Caki2 (cell line): ENCODE measurements around the gene TRRAP. TPM values are rescaled to one million over a fixed set of nuclear protein-coding genes. Genes with fewer than 3 reads are reported as not detected.

Source experiments
- DNase-seq: peaks from one replicate; pipeline ENCODE4 v3.0.0-alpha.2; 2015; ENCODE audit warnings: low read depth
- in situ Hi-C: cut with HindIII; loops from 2 replicates; pipeline ENCODE4 v1.10.0; 2016; ENCODE audit warnings: low sequenced_read_pairs, low pct_unique_long_range_greater_than_20kb, mixed read lengths
- total RNA-seq: library from RNA; depleted of rRNA; stranded (reverse); fragments of >200 nt; shearing (Covaris generic); gene quantifications from 2 replicates; pipeline ENCODE4 v1.2.3, GENCODE V29; 2014; ENCODE audit warnings: low replicate concordance

Gene TRRAP
- total RNA-seq, 1 experiment from 2014 or later = 6.5 TPM

- no peak for DNase-seq
- in situ Hi-C loops = no loop called here
Observed at GRCh38 chr7:98994046-98994944, 116.0 kb downstream of the TRRAP start.

GRCh38 chr7:98995111-98995510 lies 116.8 kb downstream of the TRRAP start:
- no peak for DNase-seq
- in situ Hi-C loops = no loop called here

- in situ Hi-C loops = no loop called here
- DNase-seq = no peak
Observed at GRCh38 chr7:98995523-98996149, 117.3 kb downstream of the TRRAP start.

GRCh38 chr7:98996150-98996552 lies 117.8 kb downstream of the TRRAP start:
- DNase-seq = no peak
- in situ Hi-C loops = no loop called here

- DNase-seq = no peak
- in situ Hi-C loops = no loop called here
Observed at GRCh38 chr7:98997846-98998245, 119.5 kb downstream of the TRRAP start.

GRCh38 chr7:98998821-98999725 lies 120.7 kb downstream of the TRRAP start:
- DNase-seq = no peak
- in situ Hi-C loops = no loop called here

- no peak for DNase-seq
- in situ Hi-C loops = no loop called here
Observed at GRCh38 chr7:99000196-99000903, 122.0 kb downstream of the TRRAP start.

GRCh38 chr7:99000904-99001465 lies 122.7 kb downstream of the TRRAP start:
- no peak for DNase-seq
- in situ Hi-C loops = no loop called here

GRCh38 chr7:99001482-99002147 lies 123.3 kb downstream of the TRRAP start:
- no peak for DNase-seq
- in situ Hi-C loops = no loop called here

- in situ Hi-C loops = no loop called here
- DNase-seq = no peak
Observed at GRCh38 chr7:99002148-99002826, 124.0 kb downstream of the TRRAP start.

GRCh38 chr7:99002827-99003212 lies 124.5 kb downstream of the TRRAP start:
- in situ Hi-C loops = no loop called here
- DNase-seq = no peak

- in situ Hi-C loops = no loop called here
Observed at GRCh38 chr7:99003419-99003818, 125.1 kb downstream of the TRRAP start.

GRCh38 chr7:99004216-99004615 lies 125.9 kb downstream of the TRRAP start:
- in situ Hi-C loops = no loop called here
- DNase-seq = no peak

More at GRCh38 chr7:99003419-99003818, 125.1 kb downstream of the TRRAP start:
- DNase-seq = no peak

GRCh38 chr7:99004781-99005500 lies 126.6 kb downstream of the TRRAP start:
- in situ Hi-C loops = no loop called here
- DNase-seq = no peak

- in situ Hi-C loops = no loop called here
- no peak for DNase-seq
Observed at GRCh38 chr7:99005776-99006175, 127.4 kb downstream of the TRRAP start.

- in situ Hi-C loops = no loop called here
- DNase-seq = no peak
Observed at GRCh38 chr7:99006739-99007424, 128.6 kb downstream of the TRRAP start.
